Trophoblast cell (in vitro differentiated cells and primary cell): ENCODE results near the gene METTL8.

Experiments
- DNase-seq, 2 donors: peaks; one replicate each; pipeline ENCODE4 v3.0.0-alpha.2; 2016
- H2AFZ ChIP-seq: 2 replicates; pipeline ENCODE4 v1.6.1; 2013; ENCODE audit warnings: low read length, moderate library complexity, mild to moderate bottlenecking; ENCODE audit not compliant: insufficient read depth, poor library complexity
- H2AK5ac ChIP-seq: 2 replicates; pipeline ENCODE4 v1.6.1; 2013; ENCODE audit warnings: mild to moderate bottlenecking, low read length
- H2BK120ac ChIP-seq: 2 replicates; pipeline ENCODE4 v1.6.1; 2013; ENCODE audit warnings: low read length, mild to moderate bottlenecking, moderate library complexity; ENCODE audit not compliant: insufficient read depth, poor library complexity
- H2BK12ac ChIP-seq: 2 replicates; pipeline ENCODE4 v1.6.1; 2013; ENCODE audit warnings: mild to moderate bottlenecking, low read length, moderate library complexity
- H2BK5ac ChIP-seq: 2 replicates; pipeline ENCODE4 v1.6.1; 2013; ENCODE audit warnings: low read length, low read depth, moderate library complexity, mild to moderate bottlenecking; ENCODE audit not compliant: poor library complexity
- H3K14ac ChIP-seq: 2 replicates; pipeline ENCODE4 v1.6.1; 2013; ENCODE audit warnings: mild to moderate bottlenecking, low read length
- H3K18ac ChIP-seq: 2 replicates; pipeline ENCODE4 v1.6.1; 2013; ENCODE audit warnings: mild to moderate bottlenecking, low read length
- H3K23ac ChIP-seq: 2 replicates; pipeline ENCODE4 v1.6.1; 2013; ENCODE audit warnings: low read length
- H3K27ac ChIP-seq: 2 replicates; pipeline ENCODE4 v1.5.1; 2013; ENCODE audit warnings: low read depth, mild to moderate bottlenecking, inconsistent platforms, low read length, moderate library complexity
- H3K27me3 ChIP-seq: 2 replicates; pipeline ENCODE4 v1.6.1; 2013; ENCODE audit warnings: inconsistent platforms, mild to moderate bottlenecking, low read length, moderate library complexity; ENCODE audit not compliant: insufficient read depth
- H3K36me3 ChIP-seq, 2 experiments: 1 replicate in 1 of 2; 2 replicates in 1 of 2; pipeline ENCODE4 v1.6.1; 2013; ENCODE audit warnings: low read length in 2 of 2, mild to moderate bottlenecking in 2 of 2, moderate library complexity in 1 of 2; ENCODE audit not compliant: insufficient read depth in 2 of 2, control insufficient read depth in 1 of 2
- H3K4ac ChIP-seq: 2 replicates; pipeline ENCODE4 v1.6.1; 2013; ENCODE audit warnings: low read depth, mild to moderate bottlenecking, low read length, moderate library complexity
- H3K4me1 ChIP-seq, 2 experiments: 1 replicate in 1 of 2; 2 replicates in 1 of 2; pipeline ENCODE4 v1.6.1; 2013; ENCODE audit warnings: low read length in 2 of 2, mild to moderate bottlenecking in 2 of 2, moderate library complexity in 1 of 2; ENCODE audit not compliant: insufficient read depth in 2 of 2, control insufficient read depth in 1 of 2
- H3K4me2 ChIP-seq: 2 replicates; pipeline ENCODE4 v1.6.1; 2013; ENCODE audit warnings: inconsistent platforms, mild to moderate bottlenecking, low read length, moderate library complexity
- H3K4me3 ChIP-seq: 2 replicates; pipeline ENCODE4 v1.5.1; 2013; ENCODE audit warnings: mild to moderate bottlenecking, low read depth, low read length, inconsistent platforms
- H3K79me1 ChIP-seq: one replicate; pipeline ENCODE4 v1.6.1; 2013; ENCODE audit warnings: low read length
- H3K79me2 ChIP-seq: 2 replicates; pipeline ENCODE4 v1.6.1; 2013; ENCODE audit warnings: low read length, mild to moderate bottlenecking; ENCODE audit not compliant: control insufficient read depth, insufficient read depth, poor library complexity
- H3K9ac ChIP-seq: 2 replicates; pipeline ENCODE4 v1.6.1; 2013; ENCODE audit warnings: mild to moderate bottlenecking, low read length
- H3K9me3 ChIP-seq: 2 replicates; pipeline ENCODE4 v1.6.1; 2013; ENCODE audit warnings: low read depth, mild to moderate bottlenecking, control low read depth, inconsistent platforms, low read length; ENCODE audit not compliant: insufficient read depth
- H4K12ac ChIP-seq: 2 replicates; pipeline ENCODE4 v1.6.1; 2013; ENCODE audit warnings: low read depth, mild to moderate bottlenecking, low read length, moderate library complexity
- H4K8ac ChIP-seq: 2 replicates; pipeline ENCODE4 v1.6.1; 2013; ENCODE audit warnings: low read depth, mild to moderate bottlenecking, low read length, moderate library complexity
- H4K91ac ChIP-seq: one replicate; pipeline ENCODE4 v1.6.1; 2013; ENCODE audit warnings: low read depth, mild to moderate bottlenecking, low read length, moderate library complexity
- WGBS: extraction: QIAGEN DNeasy Blood & Tissue Kit; methylation state at CpG from one replicate; pipeline ENCODE4 v1.1.7; 2013; ENCODE audit warnings: missing lambda C conversion rate; ENCODE audit not compliant: insufficient read length, insufficient coverage; ENCODE audit errors: extremely low coverage; 5-methylcytosine and 5-hydroxymethylcytosine counted together

The METTL8 gene

GRCh38 chr2:171345971-171346722, 87.6 kb downstream of the METTL8 start:
- Histone ChIP-seq H4K91ac (no peak overlapping the region), H3K27me3 (no peaks in the 10 kb centered on the region), H3K4me2 (no peak overlapping the region), H3K4me3 (no peak overlapping the region), H3K79me2 (no peaks in the 10 kb centered on the region), H2BK5ac (no peak overlapping the region), H3K9ac (no peak overlapping the region), H2BK120ac (no peak overlapping the region), H3K27ac (no peak overlapping the region), H3K18ac (no peak overlapping the region), H4K8ac (no peak overlapping the region), H2AK5ac (no peak overlapping the region), H2AFZ (no peak overlapping the region), H4K12ac (no peak overlapping the region), H3K9me3 (no peaks in the 10 kb centered on the region), H3K14ac (no peak overlapping the region), H3K36me3 (no peaks in the 10 kb centered on the region), H3K79me1 (no peaks in the 10 kb centered on the region), H3K4me1 (peaks cover 0 to 2% of the 10 kb centered on the region in 2 experiments), H3K23ac (no peak overlapping the region), H2BK12ac (no peak overlapping the region), H3K4ac (no peak overlapping the region)
- no peak for DNase-seq
- WGBS = no CpG with 5 or more reads among the region's 3 CpGs

- Histone ChIP-seq H3K36me3 (no peaks in the 10 kb centered on the region), H3K18ac (no peak overlapping the region), H3K27ac (no peak overlapping the region), H3K79me1 (no peaks in the 10 kb centered on the region), H3K14ac (no peak overlapping the region), H2BK120ac (no peak overlapping the region), H4K8ac (no peak overlapping the region), H3K23ac (no peak overlapping the region), H2AK5ac (no peak overlapping the region), H2AFZ (no peak overlapping the region), H4K12ac (no peak overlapping the region), H3K4ac (no peak overlapping the region), H3K4me2 (no peak overlapping the region), H3K4me1 (peaks cover 0 to 2% of the 10 kb centered on the region in 2 experiments), H2BK12ac (no peak overlapping the region), H4K91ac (no peak overlapping the region), H3K9me3 (no peaks in the 10 kb centered on the region), H3K9ac (no peak overlapping the region), H3K79me2 (no peaks in the 10 kb centered on the region), H2BK5ac (no peak overlapping the region), H3K27me3 (no peaks in the 10 kb centered on the region), H3K4me3 (no peak overlapping the region)
- WGBS = no CpG with 5 or more reads among the region's 2 CpGs
- DNase-seq = no peak
These were observed 89.6 kb downstream of the METTL8 start for GRCh38 chr2:171344182-171344581.

GRCh38 chr2:171342067-171342413, 91.8 kb downstream of the METTL8 start:
- Histone ChIP-seq H3K9me3 (no peaks in the 10 kb centered on the region), H4K8ac (no peak overlapping the region), H3K36me3 (no peaks in the 10 kb centered on the region), H3K79me1 (no peaks in the 10 kb centered on the region), H3K27ac (no peak overlapping the region), H3K23ac (no peak overlapping the region), H3K4me1 (no peaks in the 10 kb centered on the region), H2BK5ac (no peak overlapping the region), H2BK120ac (no peak overlapping the region), H2BK12ac (no peak overlapping the region), H3K79me2 (no peaks in the 10 kb centered on the region), H3K18ac (no peak overlapping the region), H4K91ac (no peak overlapping the region), H2AK5ac (no peak overlapping the region), H3K4me2 (no peak overlapping the region), H3K4ac (no peak overlapping the region), H4K12ac (no peak overlapping the region), H3K9ac (no peak overlapping the region), H3K4me3 (no peak overlapping the region), H2AFZ (no peak overlapping the region), H3K14ac (no peak overlapping the region), H3K27me3 (no peaks in the 10 kb centered on the region)
- DNase-seq = no peak
- no CpG with 5 or more reads among the region's 1 CpG for WGBS

- no peak overlapping the region for H3K4me3 ChIP-seq
- no peak overlapping the region for H2BK12ac ChIP-seq
- no peak overlapping the region for H4K8ac ChIP-seq
- H4K12ac ChIP-seq = no peak overlapping the region
- H3K9me3 ChIP-seq = no peaks in the 10 kb centered on the region
- H4K91ac ChIP-seq = no peak overlapping the region
- H3K23ac ChIP-seq = no peak overlapping the region
- DNase-seq = no peak
- H3K4me1 ChIP-seq = no peaks in the 10 kb centered on the region
- H2BK120ac ChIP-seq = no peak overlapping the region
- no peaks in the 10 kb centered on the region for H3K27me3 ChIP-seq
- H2AK5ac ChIP-seq = no peak overlapping the region
- no peak overlapping the region for H3K4ac ChIP-seq
- no CpG with 5 or more reads among the region's 7 CpGs for WGBS
- H3K79me1 ChIP-seq = no peaks in the 10 kb centered on the region
- H3K27ac ChIP-seq = no peak overlapping the region
- H3K14ac ChIP-seq = no peak overlapping the region
- no peaks in the 10 kb centered on the region for H3K79me2 ChIP-seq
- H3K4me2 ChIP-seq = no peak overlapping the region
- H2AFZ ChIP-seq = no peak overlapping the region
- no peak overlapping the region for H2BK5ac ChIP-seq
- no peaks in the 10 kb centered on the region for H3K36me3 ChIP-seq
- H3K18ac ChIP-seq = no peak overlapping the region
- no peak overlapping the region for H3K9ac ChIP-seq
These were observed 92.3 kb downstream of the METTL8 start for GRCh38 chr2:171341394-171342066.
